ENCODE data around the gene CUL1.
A peak's percentile ranks its signal among the peaks of the same experiment; 100 is the strongest.

- peak in 1 of 2 donors; percentile 21 for TF ChIP-seq POLR2A (IDR thresholded peaks at IDR 0.05)
- TF ChIP-seq CTCF (IDR thresholded peaks at IDR 0.05) = no peak
These were observed 1.3 kb upstream of the CUL1 start for GRCh38 chr7:148697256-148698006.

Measured in uterus (tissue), 2 donors.